Femur (tissue), 1 donor: ENCODE data around the gene LANCL1.

Experiments
- DNase-seq: peaks from one replicate; pipeline ENCODE4 v3.0.0-alpha.2; 2017

The LANCL1 gene

DNA sequence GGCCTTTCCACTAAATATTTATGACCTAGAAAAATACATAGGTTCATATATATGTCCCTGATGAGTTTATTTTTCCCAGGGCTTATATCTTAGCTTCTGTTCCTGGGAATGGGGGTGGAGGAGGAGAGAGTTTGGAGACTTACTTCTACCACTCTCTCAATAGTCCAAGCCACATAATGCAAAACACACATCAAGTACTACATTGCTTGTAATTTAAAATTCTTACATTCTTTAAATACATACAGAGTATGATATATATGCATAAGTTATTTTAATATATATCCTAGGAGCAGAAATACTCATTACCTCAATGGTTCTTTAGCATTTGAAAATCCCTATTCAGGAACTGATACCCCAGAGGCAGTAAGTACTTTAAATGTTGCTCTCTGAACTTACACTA is 88.4 kb downstream of the LANCL1 start:
- no peak for DNase-seq

DNA sequence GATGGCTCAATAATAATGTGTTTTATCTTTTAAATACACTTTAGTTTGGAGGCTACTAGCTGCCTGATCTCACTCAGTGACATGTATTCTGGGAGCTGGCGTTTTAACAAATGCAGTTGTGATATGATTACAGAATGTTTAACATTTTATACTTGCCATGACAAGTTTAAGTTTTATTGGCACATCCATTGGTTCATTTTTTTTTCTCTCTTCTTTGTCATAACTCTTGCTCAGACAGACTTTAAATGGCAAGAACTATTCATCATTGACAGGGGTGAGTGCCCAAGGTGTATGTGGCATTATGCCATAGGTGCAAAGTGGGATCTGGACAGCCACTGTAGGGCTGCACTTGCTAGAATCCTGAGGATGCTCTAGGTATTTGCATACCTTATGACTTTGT is 89.5 kb downstream of the LANCL1 start:
- no peak for DNase-seq
